DMS 273 treated with DMSO at 0.1 percent for 48 hours (cell line): Measurements from ENCODE around the gene DENND1A.
"Not testable (repeated sequence)": the region's sequence is repeated elsewhere in the genome, so short reads cannot be mapped to it uniquely, and the experiment has no call there.

Experiments
- DNase-seq: peaks from one replicate; lab custom pipeline; 2025; lab: John Stamatoyannopoulos, UW

DENND1A gene

GRCh38 chr9:123948286-123948685 lies 18.4 kb upstream of the DENND1A start:
- DNase-seq, result no peak

GRCh38 chr9:123947326-123947725 lies 17.4 kb upstream of the DENND1A start:
- no peak for DNase-seq

GRCh38 chr9:123946101-123946821 lies 16.3 kb upstream of the DENND1A start:
- no peak for DNase-seq

GRCh38 chr9:123945532-123945931 lies 15.6 kb upstream of the DENND1A start:
- no peak for DNase-seq

- DNase-seq, result not testable (repeated sequence)
Observed at GRCh38 chr9:123944464-123944863, 14.5 kb upstream of the DENND1A start.

- no peak for DNase-seq
Observed at GRCh38 chr9:123943671-123944070, 13.7 kb upstream of the DENND1A start.

- DNase-seq, result no peak
Observed at GRCh38 chr9:123942542-123942941, 12.6 kb upstream of the DENND1A start.

- no peak for DNase-seq
Observed at GRCh38 chr9:123941524-123942070, 11.7 kb upstream of the DENND1A start.

GRCh38 chr9:123940721-123941523 lies 11.0 kb upstream of the DENND1A start:
- no peak for DNase-seq

GRCh38 chr9:123938401-123938800 lies 8.5 kb upstream of the DENND1A start:
- no peak for DNase-seq

- DNase-seq, result not testable (repeated sequence)
Observed at GRCh38 chr9:123936575-123936974, 6.6 kb upstream of the DENND1A start.

- no peak for DNase-seq
Observed at GRCh38 chr9:123933440-123934212, 3.7 kb upstream of the DENND1A start.

GRCh38 chr9:123929177-123929869 lies 603 bp downstream of the DENND1A start:
- DNase-seq, result no peak

- no peak for DNase-seq
Observed at GRCh38 chr9:123928533-123929176, 1.3 kb downstream of the DENND1A start.

GRCh38 chr9:123927625-123928532 lies 2.0 kb downstream of the DENND1A start:
- DNase-seq, result no peak

- no peak for DNase-seq
Observed at GRCh38 chr9:123926941-123927340, 3.0 kb downstream of the DENND1A start.

GRCh38 chr9:123925819-123926218 lies 4.1 kb downstream of the DENND1A start:
- no peak for DNase-seq

GRCh38 chr9:123925161-123925560 lies 4.8 kb downstream of the DENND1A start:
- no peak for DNase-seq

GRCh38 chr9:123924727-123925126 lies 5.2 kb downstream of the DENND1A start:
- no peak for DNase-seq

GRCh38 chr9:123923884-123924283 lies 6.0 kb downstream of the DENND1A start:
- DNase-seq, result no peak
